Medulla oblongata (tissue), 1 donor: Measurements from ENCODE around the gene SRC.

Source experiments
- DNase-seq: peaks from one replicate; pipeline ENCODE4 v3.0.0-alpha.2; 2015; ENCODE audit errors: extremely low spot score

Gene SRC

GRCh38 chr20:37315021-37315451 is 30.9 kb upstream of the SRC start:
- no peak for DNase-seq

DNA sequence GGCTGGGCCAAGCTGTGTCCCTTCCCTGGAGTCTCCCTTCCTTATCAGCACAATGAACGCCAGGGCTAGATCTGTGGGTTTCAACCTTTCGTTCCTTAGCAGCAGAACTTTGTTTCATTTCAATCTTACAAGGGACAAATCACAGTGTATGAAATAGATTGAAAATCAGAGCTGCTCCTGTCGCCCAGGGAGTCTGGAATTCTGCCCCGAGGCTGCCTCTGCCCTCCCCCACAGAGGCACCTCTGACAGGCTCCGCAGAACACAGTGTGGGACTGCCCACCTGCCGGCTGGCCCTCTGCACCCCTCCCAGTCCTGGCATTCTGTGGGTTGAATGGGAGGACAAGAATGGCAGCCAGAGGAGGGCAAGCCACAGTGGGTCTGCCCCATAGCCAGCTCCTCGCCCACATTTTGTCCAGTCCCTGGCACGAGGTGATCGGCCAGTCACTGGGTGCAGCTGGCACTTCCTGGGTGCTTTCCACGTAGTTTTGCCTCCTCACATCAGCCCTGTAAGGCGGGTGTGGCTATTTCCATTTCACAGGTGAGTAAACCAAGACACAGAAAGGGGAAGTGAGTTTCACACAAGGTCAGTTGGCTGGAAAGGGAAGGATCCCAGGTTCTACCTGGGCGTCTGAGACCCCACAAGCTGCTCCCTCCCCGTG is 30.4 kb upstream of the SRC start:
- DNase-seq: no peak

GRCh38 chr20:37316116-37316774 is 29.7 kb upstream of the SRC start:
- peak; percentile 38 for DNase-seq

GRCh38 chr20:37316775-37317170 is 29.2 kb upstream of the SRC start:
- no peak for DNase-seq

- DNase-seq: no peak
Observed at GRCh38 chr20:37317316-37317715, 28.6 kb upstream of the SRC start.

DNA sequence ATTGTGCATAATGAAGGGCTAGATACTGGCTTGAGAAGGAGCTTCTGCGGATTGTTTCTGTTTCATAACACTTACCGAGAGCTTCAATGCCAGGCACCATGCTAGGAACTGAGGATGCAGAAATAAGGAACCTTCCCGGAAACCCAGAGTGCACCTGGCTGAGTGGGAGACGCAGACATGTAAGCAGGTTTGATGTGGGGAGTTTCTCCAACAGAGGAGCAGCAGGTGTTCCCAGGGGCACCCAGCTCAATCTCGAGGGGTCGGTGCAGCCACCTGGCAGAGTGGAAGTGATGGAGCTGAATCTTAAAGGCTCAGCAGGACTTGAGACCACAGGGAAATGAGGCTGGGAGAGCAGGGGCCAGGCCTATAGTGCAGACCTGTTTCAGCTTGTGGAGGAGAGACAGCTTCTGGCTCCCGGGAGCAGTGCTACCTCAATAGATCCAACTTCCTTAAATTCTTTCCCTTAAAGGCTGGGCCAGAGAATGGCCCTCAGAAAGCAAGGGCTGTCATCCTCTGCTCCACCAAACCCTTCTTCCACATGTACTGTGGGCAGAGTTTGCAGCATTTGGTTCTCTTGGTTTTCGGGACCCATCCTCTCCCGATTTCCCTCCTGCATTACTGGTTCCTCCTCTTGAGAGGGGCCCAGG is 27.8 kb upstream of the SRC start:
- no peak for DNase-seq

- no peak for DNase-seq
Observed at GRCh38 chr20:37319151-37319671, 26.7 kb upstream of the SRC start.

GRCh38 chr20:37323985-37324384 is 22.0 kb upstream of the SRC start:
- no peak for DNase-seq

DNA sequence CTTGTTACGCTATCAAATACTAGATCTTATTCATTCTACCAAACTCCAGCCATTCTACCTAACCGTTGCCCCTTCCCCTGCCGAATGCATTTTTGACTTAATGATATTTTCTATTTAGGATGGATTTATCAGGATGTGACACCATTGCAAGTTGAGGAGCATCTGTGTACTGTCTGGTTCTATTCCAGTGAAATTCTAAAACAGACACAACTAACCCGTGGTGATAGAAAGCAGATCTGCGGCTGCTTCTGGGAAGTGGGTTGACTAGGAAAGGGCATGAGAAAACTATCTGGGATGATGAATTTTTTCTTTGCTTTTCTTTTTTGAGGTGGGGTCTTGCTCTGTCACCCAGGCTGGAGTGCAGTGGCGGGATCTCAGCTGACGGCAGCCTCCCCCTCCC is 20.7 kb upstream of the SRC start:
- no peak for DNase-seq

DNA sequence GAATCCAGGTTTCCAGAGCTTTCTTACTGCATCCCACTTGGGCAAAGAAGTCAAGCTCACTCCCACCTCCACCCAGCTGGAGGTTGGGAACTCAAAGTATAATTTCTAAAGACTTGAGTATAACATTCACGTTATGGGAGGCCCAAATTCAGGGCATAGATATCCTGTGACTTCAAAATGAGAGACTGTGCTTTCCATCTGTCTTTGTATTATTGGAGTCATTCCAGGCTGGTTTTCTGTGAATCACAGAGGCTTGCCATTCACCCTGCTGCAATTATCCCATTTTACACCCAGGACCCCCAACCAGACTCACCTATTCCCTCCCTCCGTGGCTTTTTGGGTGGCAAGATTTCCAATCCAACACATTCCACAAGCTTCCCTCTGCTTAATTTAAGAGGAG is 19.3 kb upstream of the SRC start:
- DNase-seq: no peak

DNA sequence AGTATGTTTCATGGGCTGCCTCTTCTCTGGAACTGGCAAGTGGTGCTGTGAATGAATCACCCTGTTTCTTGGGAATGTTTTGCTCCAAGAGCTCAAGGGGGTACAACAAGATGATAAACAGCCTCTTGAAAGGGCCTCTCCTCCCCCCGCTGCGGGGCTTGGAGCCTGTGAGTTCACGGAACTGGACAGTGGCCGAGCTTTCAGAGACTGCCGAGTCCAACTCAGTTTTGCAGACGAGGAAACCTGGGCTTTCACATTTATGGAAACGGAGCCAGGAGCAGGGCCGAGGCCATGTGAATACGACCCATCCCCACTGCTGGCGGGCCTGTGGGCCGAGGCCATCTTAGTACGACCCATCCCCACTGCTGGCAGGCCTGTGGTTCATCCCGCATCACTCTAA is 18.2 kb upstream of the SRC start:
- DNase-seq: no peak

- DNase-seq: no peak
Observed at GRCh38 chr20:37328149-37328945, 17.6 kb upstream of the SRC start.

- DNase-seq: no peak
Observed at GRCh38 chr20:37329481-37330165, 16.3 kb upstream of the SRC start.

- no peak for DNase-seq
Observed at GRCh38 chr20:37330316-37330715, 15.6 kb upstream of the SRC start.

- DNase-seq: no peak
Observed at GRCh38 chr20:37331060-37331857, 14.7 kb upstream of the SRC start.

GRCh38 chr20:37333130-37333847 is 12.7 kb upstream of the SRC start:
- no peak for DNase-seq

- DNase-seq: no peak
Observed at GRCh38 chr20:37333848-37334318, 12.1 kb upstream of the SRC start.

DNA sequence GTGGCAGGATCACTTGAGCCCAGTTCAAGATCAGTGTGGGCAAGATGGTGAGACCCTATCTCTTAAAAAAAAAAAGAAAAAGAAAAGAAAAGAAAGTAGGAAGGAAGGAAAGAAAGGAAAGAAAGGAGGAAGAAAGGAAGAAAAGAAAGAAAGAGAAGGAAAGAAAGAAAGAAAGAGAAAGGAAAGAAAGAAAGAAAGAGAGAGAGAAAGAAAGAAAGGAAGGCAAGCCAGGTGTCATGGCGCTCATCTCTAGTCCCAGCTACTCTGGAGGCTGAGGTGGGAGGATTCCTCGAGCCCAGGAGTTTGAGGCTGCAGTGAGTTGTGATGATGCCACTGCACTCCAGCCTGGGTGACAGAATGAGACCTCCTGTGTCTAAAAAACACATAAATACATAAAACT is 11.5 kb upstream of the SRC start:
- DNase-seq: no peak

DNA sequence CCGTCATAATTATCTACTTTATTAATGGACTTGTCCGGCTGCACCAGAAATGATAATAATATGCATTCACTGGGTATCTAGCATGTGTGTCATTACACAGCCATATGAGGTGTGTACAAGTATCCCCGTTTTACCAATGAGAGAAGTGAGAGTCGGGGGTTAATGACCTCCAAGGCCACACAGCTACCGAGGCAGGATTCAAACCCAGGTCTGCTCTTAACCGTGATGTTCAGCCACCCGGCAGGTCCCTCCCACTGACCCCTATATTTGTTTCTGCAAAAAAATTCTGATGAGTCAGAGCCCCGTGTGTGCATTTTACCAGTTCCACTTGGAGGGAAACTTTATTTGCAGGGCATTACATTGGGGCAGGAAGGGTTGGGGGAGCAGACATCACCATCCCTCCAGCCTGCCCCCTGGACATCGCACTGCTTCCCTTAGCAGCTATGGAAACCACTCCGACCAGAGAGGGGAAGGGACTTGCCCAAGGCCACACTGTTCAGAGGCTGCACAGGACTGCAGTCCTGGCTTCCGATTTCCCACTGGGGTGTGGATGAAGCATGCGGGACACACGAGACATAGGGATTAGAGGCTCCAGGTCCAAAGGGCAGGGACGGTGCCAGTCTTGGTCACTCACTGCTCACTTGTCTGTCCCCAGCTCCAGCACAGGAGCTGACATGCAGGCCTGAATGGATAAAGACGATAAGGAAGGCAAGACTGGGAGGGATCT is 10.1 kb upstream of the SRC start:
- no peak for DNase-seq
